ENCODE data around the gene CFHR2. TPM values are rescaled to one million over a fixed set of nuclear protein-coding genes. Genes with fewer than 3 reads are reported as not detected.

Gene CFHR2
- total and polyA plus RNA-seq, 2 donors (not counting 1 experiment from before 2014, with no cell fraction given): not detected

- H3K4me3 Mint-ChIP-seq: no peak overlapping the region
- no peak overlapping the region for H2AFZ ChIP-seq (ENCODE audit: insufficient read depth, low read depth, low read length, poor library complexity, severe bottlenecking)
- CTCF ChIA-PET: no interaction called here
Measured at GRCh38 chr1:196897158-196897828, 46.2 kb upstream of the CFHR2 start.

GRCh38 chr1:196902344-196902743, 41.2 kb upstream of the CFHR2 start:
- H4K20me1 ChIP-seq (ENCODE audit: control insufficient read depth, insufficient read depth, low read length, poor library complexity, severe bottlenecking): no peaks in the 10 kb centered on the region
- TF ChIP-seq EZH2 (IDR thresholded peaks at IDR 0.05; ENCODE audit: borderline replicate concordance, insufficient read depth, low read depth, low read length, poor library complexity, severe bottlenecking): no peak
- TF ChIP-seq, protein P1, sequence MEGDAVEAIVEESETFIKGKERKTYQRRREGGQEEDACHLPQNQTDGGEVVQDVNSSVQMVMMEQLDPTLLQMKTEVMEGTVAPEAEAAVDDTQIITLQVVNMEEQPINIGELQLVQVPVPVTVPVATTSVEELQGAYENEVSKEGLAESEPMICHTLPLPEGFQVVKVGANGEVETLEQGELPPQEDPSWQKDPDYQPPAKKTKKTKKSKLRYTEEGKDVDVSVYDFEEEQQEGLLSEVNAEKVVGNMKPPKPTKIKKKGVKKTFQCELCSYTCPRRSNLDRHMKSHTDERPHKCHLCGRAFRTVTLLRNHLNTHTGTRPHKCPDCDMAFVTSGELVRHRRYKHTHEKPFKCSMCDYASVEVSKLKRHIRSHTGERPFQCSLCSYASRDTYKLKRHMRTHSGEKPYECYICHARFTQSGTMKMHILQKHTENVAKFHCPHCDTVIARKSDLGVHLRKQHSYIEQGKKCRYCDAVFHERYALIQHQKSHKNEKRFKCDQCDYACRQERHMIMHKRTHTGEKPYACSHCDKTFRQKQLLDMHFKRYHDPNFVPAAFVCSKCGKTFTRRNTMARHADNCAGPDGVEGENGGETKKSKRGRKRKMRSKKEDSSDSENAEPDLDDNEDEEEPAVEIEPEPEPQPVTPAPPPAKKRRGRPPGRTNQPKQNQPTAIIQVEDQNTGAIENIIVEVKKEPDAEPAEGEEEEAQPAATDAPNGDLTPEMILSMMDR (IDR thresholded peaks at IDR 0.05): no peak
- no peak for ATAC-seq (ENCODE audit: low read depth)
- no peak overlapping the region for H3K27ac ChIP-seq (ENCODE audit: low read length in 2 of 2)
- intact Hi-C loops (cut with micrococcal nuclease): no loop called here
- H3K4me3 ChIP-seq (ENCODE audit: control extremely low read depth in 1 of 5, extremely low read depth in 1 of 5, insufficient read depth in 1 of 5, low read depth in 2 of 5, low read length in 4 of 5): no peak overlapping the region
- no peak overlapping the region for H3K27ac Mint-ChIP-seq
- H3K4me2 ChIP-seq (replicated peaks; ENCODE audit: low read depth, low read length, poor library complexity, severe bottlenecking): no peak overlapping the region
- no peaks in the 10 kb centered on the region for H3K79me2 ChIP-seq (ENCODE audit: control insufficient read depth, insufficient read depth, low read length)
- H3K9ac ChIP-seq (ENCODE audit: low read length): no peak overlapping the region
- peaks cover 0 to 6% (median 2%) of the 10 kb centered on the region in 4 experiments for H3K27me3 ChIP-seq (replicated peaks in 1 of 4; ENCODE audit: control extremely low read depth in 1 of 4, control insufficient read depth in 3 of 4, insufficient read depth in 4 of 4, low read length in 3 of 4)
- H3K9me3 Mint-ChIP-seq (ENCODE audit: insufficient read depth): no peaks in the 10 kb centered on the region
- WGBS (ENCODE audit: insufficient coverage): no CpG with 5 or more reads among the region's 2 CpGs
- no peaks in the 10 kb centered on the region for H3K4me1 Mint-ChIP-seq
- no peak overlapping the region for H2AFZ ChIP-seq (ENCODE audit: insufficient read depth, low read depth, low read length, poor library complexity, severe bottlenecking)
- ChIA-PET CTCF (no interaction called here), POLR2A (no interaction called here)
- H3K27me3 Mint-ChIP-seq: peaks cover 15% of the 10 kb centered on the region
- DNase-seq: no peak
- H3K4me3 Mint-ChIP-seq: no peak overlapping the region
- no peaks in the 10 kb centered on the region for H3K36me3 ChIP-seq (replicated peaks in 1 of 2; ENCODE audit: control extremely low read depth in 1 of 2, control insufficient read depth in 1 of 2, extremely low read depth in 1 of 2, insufficient read depth in 2 of 2, low read length in 1 of 2)
- peaks cover 0 to 7% (median 0%) of the 10 kb centered on the region in 3 donors for H3K9me3 ChIP-seq (ENCODE audit: control extremely low read depth in 1 of 3, control insufficient read depth in 2 of 3, insufficient read depth in 1 of 3, low read length in 2 of 3)
- no peaks in the 10 kb centered on the region for H3K4me1 ChIP-seq (ENCODE audit: control insufficient read depth in 2 of 2, insufficient read depth in 2 of 2, low read length in 2 of 2)

More at GRCh38 chr1:196897158-196897828, 46.2 kb upstream of the CFHR2 start:
- H4K20me1 ChIP-seq (ENCODE audit: control insufficient read depth, insufficient read depth, low read length, poor library complexity, severe bottlenecking): no peaks in the 10 kb centered on the region
- DNase-seq: no peak
- no peak for TF ChIP-seq EZH2 (IDR thresholded peaks at IDR 0.05; ENCODE audit: borderline replicate concordance, insufficient read depth, low read depth, low read length, poor library complexity, severe bottlenecking)
- TF ChIP-seq, protein P1 (IDR thresholded peaks at IDR 0.05): no peak
- intact Hi-C loops (cut with micrococcal nuclease): no loop called here
- no peaks in the 10 kb centered on the region for H3K36me3 ChIP-seq (replicated peaks in 1 of 2; ENCODE audit: control extremely low read depth in 1 of 2, control insufficient read depth in 1 of 2, extremely low read depth in 1 of 2, insufficient read depth in 2 of 2, low read length in 1 of 2)
- no peak overlapping the region for H3K27ac ChIP-seq (ENCODE audit: low read length in 2 of 2)
- H3K4me1 ChIP-seq (ENCODE audit: control insufficient read depth in 2 of 2, insufficient read depth in 2 of 2, low read length in 2 of 2): no peaks in the 10 kb centered on the region
- WGBS (ENCODE audit: insufficient coverage): 29% methylated on average over 17 of the region's 26 CpGs
- H3K4me2 ChIP-seq (replicated peaks; ENCODE audit: low read depth, low read length, poor library complexity, severe bottlenecking): no peak overlapping the region
- H3K27me3 ChIP-seq (replicated peaks in 1 of 4; ENCODE audit: control extremely low read depth in 1 of 4, control insufficient read depth in 3 of 4, insufficient read depth in 4 of 4, low read length in 3 of 4): peaks cover 0 to 10% (median 3%) of the 10 kb centered on the region in 4 experiments
- POLR2A ChIA-PET: no interaction called here
- H3K9ac ChIP-seq (ENCODE audit: low read length): no peak overlapping the region
- no peak for ATAC-seq (ENCODE audit: low read depth)
- no peaks in the 10 kb centered on the region for H3K9me3 Mint-ChIP-seq (ENCODE audit: insufficient read depth)
- no peak overlapping the region for H3K27ac Mint-ChIP-seq
- peaks cover 0 to 8% (median 1%) of the 10 kb centered on the region in 3 donors for H3K9me3 ChIP-seq (ENCODE audit: control extremely low read depth in 1 of 3, control insufficient read depth in 2 of 3, insufficient read depth in 1 of 3, low read length in 2 of 3)
- no peaks in the 10 kb centered on the region for H3K4me1 Mint-ChIP-seq
- no peak overlapping the region for H3K4me3 ChIP-seq (ENCODE audit: control extremely low read depth in 1 of 5, extremely low read depth in 1 of 5, insufficient read depth in 1 of 5, low read depth in 2 of 5, low read length in 4 of 5)
- peaks cover 15% of the 10 kb centered on the region for H3K27me3 Mint-ChIP-seq
- no peaks in the 10 kb centered on the region for H3K79me2 ChIP-seq (ENCODE audit: control insufficient read depth, insufficient read depth, low read length)
